Neural cell (in vitro differentiated cells): ENCODE data around the gene INPP4B.

Source experiments
- CTCF ChIP-seq: fragments of 450-650 bp; IDR thresholded peaks from 2 replicates; pipeline ENCODE4 v1.5.1; 2014; ENCODE audit warnings: antibody characterized with exemption, mild to moderate bottlenecking, moderate library complexity; ENCODE audit not compliant: poor library complexity, severe bottlenecking
- EZH2 ChIP-seq: fragments of 200-600, 300-800 bp; shearing (Covaris generic), sonication (generic); IDR thresholded peaks from 2 replicates; pipeline ENCODE4 v1.6.1; 2014; ENCODE audit warnings: antibody characterized with exemption, low read length, borderline replicate concordance, mild to moderate bottlenecking; ENCODE audit not compliant: insufficient read depth, poor library complexity, severe bottlenecking
- RAD21 ChIP-seq: fragments of 450-650 bp; conservative IDR thresholded peaks from 2 replicates; pipeline ENCODE4 v1.6.1; 2014; ENCODE audit warnings: antibody characterized with exemption, mild to moderate bottlenecking, moderate library complexity
- TAF1 ChIP-seq: IDR thresholded peaks from 2 replicates; pipeline ENCODE4 v1.6.1; 2012; ENCODE audit warnings: low read depth

DNA sequence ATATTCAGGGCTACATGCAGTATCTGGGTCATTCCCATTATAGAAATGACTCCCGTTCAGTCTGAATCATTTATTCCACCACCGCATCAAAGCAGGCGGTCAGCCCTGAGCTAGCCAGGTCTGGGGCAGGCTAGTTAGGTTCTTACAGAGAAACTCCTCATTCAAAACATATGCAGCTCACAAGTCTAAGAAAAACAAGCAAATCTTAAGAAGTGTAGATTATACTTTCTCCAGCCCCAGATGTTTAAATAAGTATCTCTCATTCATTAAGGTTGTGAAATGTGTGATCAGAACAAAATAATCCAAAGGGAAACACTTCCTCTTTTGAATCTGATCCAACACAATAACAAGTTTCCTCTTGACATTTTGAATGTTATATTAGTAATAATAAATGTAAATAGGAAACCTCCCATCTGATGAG is 441.9 kb downstream of the INPP4B start:
- TF ChIP-seq RAD21 (no peak), CTCF (no peak), TAF1 (no peak), EZH2 (no peak)
